ENCODE results near the gene CARM1. TPM values are rescaled to one million over a fixed set of nuclear protein-coding genes. Genes with fewer than 3 reads are reported as not detected.
A peak's percentile ranks its signal among the peaks of the same experiment; 100 is the strongest.

CARM1 gene
- total RNA-seq, 1 experiment from 2014 or later = 63.7 TPM

DNA sequence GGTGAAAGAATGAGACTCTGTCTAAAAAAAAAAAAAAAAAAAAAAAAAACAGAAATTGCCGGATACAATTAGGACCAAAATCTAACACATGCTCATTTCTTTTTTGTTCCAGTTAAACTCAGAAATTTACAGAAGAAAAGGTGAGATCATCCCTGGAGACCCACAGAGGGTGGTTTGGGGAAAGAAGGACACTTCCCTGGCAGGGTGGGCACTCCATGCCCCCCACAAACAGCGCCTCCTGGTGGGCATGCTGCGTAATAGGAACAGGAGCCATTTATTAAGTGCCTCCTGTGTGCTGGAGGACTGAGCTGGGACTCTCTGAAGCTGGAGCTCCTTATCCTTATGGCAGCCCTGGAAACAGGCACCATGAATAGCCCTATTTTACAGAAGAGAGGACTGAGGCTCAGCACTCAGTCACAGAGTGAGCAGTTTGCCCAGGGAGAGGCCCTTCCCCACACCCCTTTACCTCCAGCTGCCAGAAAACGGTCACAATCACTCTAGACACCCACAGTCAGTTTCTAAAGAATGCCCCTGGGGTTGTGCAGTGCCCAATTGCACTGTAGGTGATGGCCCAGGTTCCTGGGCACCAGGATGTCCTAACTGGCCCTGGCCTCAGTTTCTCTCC is 13.0 kb upstream of the CARM1 start:
- no peaks in the 10 kb centered on the region for H3K9me2 ChIP-seq (ENCODE audit: insufficient read depth)
- no peaks in the 10 kb centered on the region for H3K9me3 ChIP-seq (ENCODE audit: insufficient read depth, low read depth)
- no peak overlapping the region for H3K4me2 ChIP-seq
- H3K36me3 ChIP-seq (ENCODE audit: low read depth) = no peaks in the 10 kb centered on the region
- H4K20me1 ChIP-seq (ENCODE audit: insufficient read depth) = no peaks in the 10 kb centered on the region
- ChIA-PET POLR2A (ENCODE audit: unreplicated experiment) (no interaction called here), CTCF (interaction anchor here (0.6 to 1.0 kb wide), 4 partner anchors 22 to 152 kb away, joined by 3 to 4 read pairs (median 3); partner anchors contain the start of gene TMED1)
- BruUV-seq (replicated peaks) = no TSS peak
- intact Hi-C loops (cut with micrococcal nuclease; ENCODE audit: unreplicated experiment) = no loop called here
- no peak for TF ChIP-seq EZH2 (IDR thresholded peaks at IDR 0.05; ENCODE audit: low read depth)
- TF ChIP-seq, protein P1, sequence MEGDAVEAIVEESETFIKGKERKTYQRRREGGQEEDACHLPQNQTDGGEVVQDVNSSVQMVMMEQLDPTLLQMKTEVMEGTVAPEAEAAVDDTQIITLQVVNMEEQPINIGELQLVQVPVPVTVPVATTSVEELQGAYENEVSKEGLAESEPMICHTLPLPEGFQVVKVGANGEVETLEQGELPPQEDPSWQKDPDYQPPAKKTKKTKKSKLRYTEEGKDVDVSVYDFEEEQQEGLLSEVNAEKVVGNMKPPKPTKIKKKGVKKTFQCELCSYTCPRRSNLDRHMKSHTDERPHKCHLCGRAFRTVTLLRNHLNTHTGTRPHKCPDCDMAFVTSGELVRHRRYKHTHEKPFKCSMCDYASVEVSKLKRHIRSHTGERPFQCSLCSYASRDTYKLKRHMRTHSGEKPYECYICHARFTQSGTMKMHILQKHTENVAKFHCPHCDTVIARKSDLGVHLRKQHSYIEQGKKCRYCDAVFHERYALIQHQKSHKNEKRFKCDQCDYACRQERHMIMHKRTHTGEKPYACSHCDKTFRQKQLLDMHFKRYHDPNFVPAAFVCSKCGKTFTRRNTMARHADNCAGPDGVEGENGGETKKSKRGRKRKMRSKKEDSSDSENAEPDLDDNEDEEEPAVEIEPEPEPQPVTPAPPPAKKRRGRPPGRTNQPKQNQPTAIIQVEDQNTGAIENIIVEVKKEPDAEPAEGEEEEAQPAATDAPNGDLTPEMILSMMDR (conservative IDR thresholded peaks at IDR 0.05) = peak; percentile 96
- H3K4me1 ChIP-seq (replicated peaks; ENCODE audit: insufficient read depth) = 0 out of 2 replicates have a peak, but pooled peaks cover under 1% of the 10 kb centered on the region
- no peaks in the 10 kb centered on the region for H3K79me2 ChIP-seq (ENCODE audit: low read depth)
- H3F3A ChIP-seq (ENCODE audit: insufficient read depth, low read depth) = peaks cover 24% of the 10 kb centered on the region
- no peak overlapping the region for H2AFZ ChIP-seq
- H3K27me3 ChIP-seq (ENCODE audit: insufficient read depth, low read depth) = no peaks in the 10 kb centered on the region
- DNase-seq = peak in 1 of 2 experiments; percentile 28
- no peak overlapping the region for H3K27ac ChIP-seq
- no peak overlapping the region for H3K4me3 ChIP-seq

DNA sequence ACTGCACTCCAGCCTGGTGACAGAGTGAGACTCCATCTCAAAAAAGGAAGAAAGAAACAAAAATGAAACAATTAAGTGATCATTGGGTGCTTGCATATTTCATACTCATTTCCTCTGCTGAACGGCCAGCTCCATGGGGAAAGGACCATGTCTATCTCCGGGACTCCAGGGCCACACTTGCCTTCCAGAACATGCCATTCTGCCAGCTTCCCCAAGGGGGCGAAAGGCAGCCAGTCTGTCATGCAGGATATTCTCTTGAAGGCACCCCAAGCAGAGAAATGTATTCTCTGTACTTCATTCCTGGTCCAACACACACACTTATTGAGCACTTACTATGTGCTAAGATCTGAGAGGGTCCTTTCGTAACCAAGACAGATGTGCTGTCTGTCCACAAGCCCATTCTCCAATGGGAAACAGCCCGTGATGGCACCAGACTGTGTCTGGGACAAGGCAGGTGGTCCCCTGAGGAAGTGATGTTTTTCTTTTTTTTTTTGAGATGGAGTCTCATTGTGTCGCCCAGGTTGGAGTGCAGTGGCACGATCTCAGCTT is 10.2 kb upstream of the CARM1 start:
- ChIA-PET POLR2A (ENCODE audit: unreplicated experiment) (no interaction called here), CTCF (interaction anchor here (0.5 to 0.9 kb wide), 4 partner anchors 10 to 119 kb away, joined by 3 to 6 read pairs (median 4); no protein-coding TSS in a partner anchor)
- Histone ChIP-seq H3F3A (ENCODE audit: insufficient read depth, low read depth) (peaks cover 20% of the 10 kb centered on the region; the same call in 1 of the 2 replicates), H3K4me3 (no peak overlapping the region), H3K9me3 (ENCODE audit: insufficient read depth, low read depth) (no peaks in the 10 kb centered on the region), H3K27ac (no peak overlapping the region), H3K9me2 (ENCODE audit: insufficient read depth) (no peaks in the 10 kb centered on the region), H4K20me1 (ENCODE audit: insufficient read depth) (no peaks in the 10 kb centered on the region), H3K4me2 (no peak overlapping the region), H3K4me1 (replicated peaks; ENCODE audit: insufficient read depth) (peaks cover 10% of the 10 kb centered on the region), H3K27me3 (ENCODE audit: insufficient read depth, low read depth) (no peaks in the 10 kb centered on the region), H2AFZ (no peak overlapping the region), H3K79me2 (ENCODE audit: low read depth) (no peaks in the 10 kb centered on the region), H3K36me3 (ENCODE audit: low read depth) (no peaks in the 10 kb centered on the region)
- TF ChIP-seq, protein P1 (conservative IDR thresholded peaks at IDR 0.05) = peak; percentile 67
- TF ChIP-seq EZH2 (IDR thresholded peaks at IDR 0.05; ENCODE audit: low read depth) = no peak
- intact Hi-C loops (cut with micrococcal nuclease; ENCODE audit: unreplicated experiment) = no loop called here
- no TSS peak for BruUV-seq (replicated peaks)
- DNase-seq = peak in 1 of 2 experiments; percentile 38

DNA sequence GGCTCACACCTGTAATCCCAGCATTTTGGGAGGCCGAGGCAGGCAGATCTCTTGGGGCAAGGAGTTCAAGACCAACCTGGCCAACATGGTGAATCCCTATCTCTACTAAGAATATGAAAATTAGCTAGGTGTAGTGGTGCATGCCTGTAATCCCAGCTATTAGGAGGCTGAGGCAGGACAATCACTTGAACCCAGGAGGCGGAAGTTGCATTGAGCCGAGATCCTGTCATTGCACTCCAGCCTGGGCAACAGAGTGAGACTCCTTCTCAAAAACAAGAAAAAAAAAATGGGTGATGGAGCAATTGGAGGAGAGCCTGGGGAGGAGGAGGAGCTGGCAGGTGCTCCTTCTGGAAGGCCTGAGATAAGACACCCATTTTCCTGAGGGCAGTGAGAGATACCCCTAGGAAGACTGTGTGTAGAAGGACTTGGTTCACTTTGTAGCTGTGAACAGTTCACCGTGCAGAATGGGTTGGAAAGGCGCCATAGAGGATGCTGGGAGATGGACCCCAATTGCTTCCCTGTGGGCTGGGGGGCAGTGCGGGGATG is 8.7 kb upstream of the CARM1 start:
- no TSS peak for BruUV-seq (replicated peaks)
- Histone ChIP-seq H3K79me2 (ENCODE audit: low read depth) (no peaks in the 10 kb centered on the region), H4K20me1 (ENCODE audit: insufficient read depth) (no peaks in the 10 kb centered on the region), H3F3A (ENCODE audit: insufficient read depth, low read depth) (peaks cover 26% of the 10 kb centered on the region; the same call in 1 of the 2 replicates), H3K27me3 (ENCODE audit: insufficient read depth, low read depth) (no peaks in the 10 kb centered on the region), H3K4me3 (no peak overlapping the region), H3K4me1 (replicated peaks; ENCODE audit: insufficient read depth) (peaks cover 10% of the 10 kb centered on the region), H3K27ac (no peak overlapping the region), H3K36me3 (ENCODE audit: low read depth) (no peaks in the 10 kb centered on the region), H3K4me2 (peak overlapping the region; percentile 24; the same call in 1 of the 2 replicates), H3K9me2 (ENCODE audit: insufficient read depth) (no peaks in the 10 kb centered on the region), H2AFZ (no peak overlapping the region), H3K9me3 (ENCODE audit: insufficient read depth, low read depth) (no peaks in the 10 kb centered on the region)
- no peak for DNase-seq
- CTCF ChIA-PET = interaction anchor here (0.6 to 0.7 kb wide), 2 partner anchors 84 to 908 kb away, joined by 3 to 4 read pairs; no protein-coding TSS in a partner anchor
- TF ChIP-seq EZH2 (IDR thresholded peaks at IDR 0.05; ENCODE audit: low read depth) = no peak
- TF ChIP-seq, protein P1 (conservative IDR thresholded peaks at IDR 0.05) = no peak
- POLR2A ChIA-PET (ENCODE audit: unreplicated experiment) = no interaction called here
- intact Hi-C loops (cut with micrococcal nuclease; ENCODE audit: unreplicated experiment) = loop anchor here (1.0 kb wide), 1 partner anchor 26 kb away; the partner anchor contains the start of gene TMED1
